Right lobe of liver (tissue), 6 donors: ENCODE results near the gene JAKMIP1. TPM values are rescaled to one million over a fixed set of nuclear protein-coding genes. Genes with fewer than 3 reads are reported as not detected.

Experiments used
- ATAC-seq, 4 donors: fragments of 200-7000 bp; cut with Tn5 transposase; one replicate each; pipeline ENCODE4 v1.9.1; 2020; ENCODE audit warnings: mild to moderate bottlenecking in 4 of 4, moderate library complexity in 4 of 4
- DNase-seq, 3 donors: peaks; one replicate each; pipeline ENCODE4 v3.0.0-alpha.2; 2020
- H3K27ac ChIP-seq, 3 donors: fragments of 200-600 bp; one replicate each; pipeline ENCODE4 v1.8.0; 2022
- H3K27me3 ChIP-seq, 2 donors: fragments of 200-600 bp; one replicate each; pipeline ENCODE4 v1.8.0; 2022
- H3K36me3 ChIP-seq, 4 donors: fragments of 200-600 bp; sonication (generic) in 1 of 4; one replicate each; pipeline versions ENCODE4 v1.5.1 to v1.8.0; 2017 to 2022; ENCODE audit warnings: control low read depth in 1 of 4
- H3K4me1 ChIP-seq, 4 donors: fragments of 200-600 bp; sonication (generic) in 1 of 4; one replicate each; pipeline versions ENCODE4 v1.5.1 to v1.8.0; 2017 to 2022; ENCODE audit warnings: control low read depth in 1 of 4
- H3K4me3 ChIP-seq, 3 donors: fragments of 200-600 bp; one replicate each; pipeline ENCODE4 v1.8.0; 2022
- H3K9me3 ChIP-seq, 4 donors: fragments of 200-600 bp; sonication (generic) in 1 of 4; one replicate each; pipeline versions ENCODE4 v1.5.1 to v1.8.0; 2017 to 2022; ENCODE audit warnings: control low read depth in 1 of 4
- CTCF ChIP-seq, 4 donors: fragments of 200-600 bp in 3 of 4; fragments of 450-650 bp in 1 of 4; IDR thresholded peaks; one replicate each; pipeline versions ENCODE4 v1.5.1 to v1.8.0; 2016 to 2022; ENCODE audit warnings: antibody characterized with exemption in 4 of 4, mild to moderate bottlenecking in 2 of 4
- POLR2A ChIP-seq: fragments of 450-650 bp; IDR thresholded peaks from one replicate; pipeline ENCODE4 v1.6.1; 2017; ENCODE audit warnings: antibody characterized with exemption, mild to moderate bottlenecking
- WGBS: methylation state at CpG from one replicate; pipeline ENCODE4 v1.1.6; 2018; ENCODE audit warnings: low coverage, low lambda C conversion rate; ENCODE audit not compliant: insufficient coverage; ENCODE audit errors: missing lambda C conversion rate; 5-methylcytosine and 5-hydroxymethylcytosine counted together
- intact Hi-C, 2 donors: fragments of 100-400 bp; cut with DNase I; formaldehyde crosslinking; loops; one replicate each; pipeline versions ENCODE4 v1.11.2 to v1.14.1; 2022
- total RNA-seq, 6 experiments: library from RNA; depleted of rRNA in 2 of 6; stranded (reverse); fragments of >200 nt in 2 of 6; fragmentation: NEBNext Ultra II Directional in 3 of 6; extraction: Animal tissue kit (Norgen Biotek cat#: 25700) in 3 of 6; gene quantifications; one replicate each; pipeline versions ENCODE4 v1.1.0 to v1.2.4, GENCODE V29; 2016 to 2023
- donor health status: DM: no; HTN: yes; CAD: no.
- donor health status: DM: no; HTN: no; CAD: no.
- donor health status: DM: no; HTN: no; CAD: no.
- donor health status: DM: no; HTN: yes; CAD: no.
- donor health status: DM: no; HTN: yes; CAD: no.

The JAKMIP1 gene
- total RNA-seq, 6 experiments from 2014 or later, result 0.12 TPM; not detected in 5

- intact Hi-C loops, result no loop called here
- Histone ChIP-seq H3K36me3 (no peaks in the 10 kb centered on the region), H3K27me3 (no peaks in the 10 kb centered on the region), H3K4me3 (no peak overlapping the region), H3K9me3 (no peaks in the 10 kb centered on the region), H3K27ac (no peak overlapping the region), H3K4me1 (no peaks in the 10 kb centered on the region)
- 82% methylated on average over 33 of the region's 60 CpGs for WGBS
- no peak for TF ChIP-seq CTCF (IDR thresholded peaks at IDR 0.05)
- no peak for TF ChIP-seq POLR2A
- ATAC-seq, result peak in 1 of 4 donors; percentile 16
- DNase-seq, result no peak
Measured at GRCh38 chr4:6105311-6105911, 94.9 kb downstream of the JAKMIP1 start.

- DNase-seq (no peak), ATAC-seq (no peak)
- intact Hi-C loops, result no loop called here
- no peak overlapping the region for H3K4me3 ChIP-seq
- 52% methylated on average over 5 of the region's 7 CpGs for WGBS
- H3K27me3 ChIP-seq, result no peaks in the 10 kb centered on the region
- H3K36me3 ChIP-seq, result no peaks in the 10 kb centered on the region
- no peaks in the 10 kb centered on the region for H3K4me1 ChIP-seq
- TF ChIP-seq POLR2A, result no peak
- TF ChIP-seq CTCF (IDR thresholded peaks at IDR 0.05), result no peak
- H3K9me3 ChIP-seq, result no peaks in the 10 kb centered on the region
- no peak overlapping the region for H3K27ac ChIP-seq
Measured at GRCh38 chr4:6104541-6105130, 95.7 kb downstream of the JAKMIP1 start.

GRCh38 chr4:6097581-6097980 lies 102.8 kb downstream of the JAKMIP1 start:
- TF ChIP-seq CTCF (IDR thresholded peaks at IDR 0.05), result no peak
- 81% methylated on average over 5 of the region's 5 CpGs for WGBS

GRCh38 chr4:6095897-6096296 lies 104.5 kb downstream of the JAKMIP1 start:
- Histone ChIP-seq H3K9me3 (no peaks in the 10 kb centered on the region), H3K4me3 (no peak overlapping the region), H3K4me1 (no peaks in the 10 kb centered on the region), H3K27me3 (no peaks in the 10 kb centered on the region), H3K27ac (no peak overlapping the region), H3K36me3 (no peaks in the 10 kb centered on the region)
- TF ChIP-seq CTCF (IDR thresholded peaks at IDR 0.05) (no peak), POLR2A (no peak)
- 92% methylated on average over 6 of the region's 6 CpGs for WGBS
- ATAC-seq, result no peak
- intact Hi-C loops, result no loop called here
- DNase-seq, result no peak

More at GRCh38 chr4:6097581-6097980, 102.8 kb downstream of the JAKMIP1 start:
- intact Hi-C loops, result no loop called here
- H3K27ac ChIP-seq, result no peak overlapping the region
- no peak overlapping the region for H3K4me3 ChIP-seq
- no peaks in the 10 kb centered on the region for H3K4me1 ChIP-seq
- H3K9me3 ChIP-seq, result no peaks in the 10 kb centered on the region
- H3K36me3 ChIP-seq, result no peaks in the 10 kb centered on the region
- DNase-seq (no peak), ATAC-seq (no peak)
- no peaks in the 10 kb centered on the region for H3K27me3 ChIP-seq
